RWPE2 (cell line): Measurements from ENCODE around the gene CYB561.

Experiments used
- ATAC-seq: fragments of 200-7000 bp; cut with Tn5 transposase; 3 replicates; pipeline ENCODE4 v1.9.1; 2021; ENCODE audit warnings: low read depth
- DNase-seq: peaks from one replicate; pipeline ENCODE4 v3.0.0-alpha.2; 2020; ENCODE audit warnings: low spot score
- H3K27ac ChIP-seq: fragments of 450-650 bp; 2 replicates; pipeline ENCODE4 v1.5.1; 2017; ENCODE audit warnings: mild to moderate bottlenecking; ENCODE audit not compliant: poor library complexity, severe bottlenecking
- H3K27me3 ChIP-seq: fragments of 250-450 bp; sonication (Bioruptor Pico); 2 replicates; pipeline ENCODE4 v1.5.1; 2021; ENCODE audit warnings: mild to moderate bottlenecking, moderate library complexity; ENCODE audit not compliant: insufficient read depth, poor library complexity, severe bottlenecking
- H3K36me3 ChIP-seq: fragments of 250-450 bp; sonication (Bioruptor Pico); 2 replicates; pipeline ENCODE4 v1.5.1; 2020; ENCODE audit warnings: low read depth, mild to moderate bottlenecking, moderate library complexity
- H3K4me1 ChIP-seq: fragments of 250-450 bp; sonication (Bioruptor Pico); 2 replicates; pipeline ENCODE4 v1.5.1; 2021; ENCODE audit warnings: mild to moderate bottlenecking, moderate library complexity; ENCODE audit not compliant: insufficient read depth, poor library complexity, severe bottlenecking
- H3K4me3 ChIP-seq: fragments of 250-450 bp; sonication (Bioruptor Pico); 2 replicates; pipeline ENCODE4 v1.5.1; 2021; ENCODE audit warnings: mild to moderate bottlenecking, moderate library complexity; ENCODE audit not compliant: severe bottlenecking
- H3K9me3 ChIP-seq: fragments of 250-450 bp; sonication (Bioruptor Pico); 2 replicates; pipeline ENCODE4 v1.5.1; 2021; ENCODE audit warnings: mild to moderate bottlenecking, moderate library complexity; ENCODE audit not compliant: severe bottlenecking
- CTCF ChIP-seq: fragments of 450-650 bp; IDR thresholded peaks from one replicate; pipeline ENCODE4 v1.5.1; 2017; ENCODE audit warnings: mild to moderate bottlenecking, moderate library complexity; ENCODE audit not compliant: poor library complexity, severe bottlenecking

Gene CYB561, protein sequence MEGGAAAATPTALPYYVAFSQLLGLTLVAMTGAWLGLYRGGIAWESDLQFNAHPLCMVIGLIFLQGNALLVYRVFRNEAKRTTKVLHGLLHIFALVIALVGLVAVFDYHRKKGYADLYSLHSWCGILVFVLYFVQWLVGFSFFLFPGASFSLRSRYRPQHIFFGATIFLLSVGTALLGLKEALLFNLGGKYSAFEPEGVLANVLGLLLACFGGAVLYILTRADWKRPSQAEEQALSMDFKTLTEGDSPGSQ

DNA sequence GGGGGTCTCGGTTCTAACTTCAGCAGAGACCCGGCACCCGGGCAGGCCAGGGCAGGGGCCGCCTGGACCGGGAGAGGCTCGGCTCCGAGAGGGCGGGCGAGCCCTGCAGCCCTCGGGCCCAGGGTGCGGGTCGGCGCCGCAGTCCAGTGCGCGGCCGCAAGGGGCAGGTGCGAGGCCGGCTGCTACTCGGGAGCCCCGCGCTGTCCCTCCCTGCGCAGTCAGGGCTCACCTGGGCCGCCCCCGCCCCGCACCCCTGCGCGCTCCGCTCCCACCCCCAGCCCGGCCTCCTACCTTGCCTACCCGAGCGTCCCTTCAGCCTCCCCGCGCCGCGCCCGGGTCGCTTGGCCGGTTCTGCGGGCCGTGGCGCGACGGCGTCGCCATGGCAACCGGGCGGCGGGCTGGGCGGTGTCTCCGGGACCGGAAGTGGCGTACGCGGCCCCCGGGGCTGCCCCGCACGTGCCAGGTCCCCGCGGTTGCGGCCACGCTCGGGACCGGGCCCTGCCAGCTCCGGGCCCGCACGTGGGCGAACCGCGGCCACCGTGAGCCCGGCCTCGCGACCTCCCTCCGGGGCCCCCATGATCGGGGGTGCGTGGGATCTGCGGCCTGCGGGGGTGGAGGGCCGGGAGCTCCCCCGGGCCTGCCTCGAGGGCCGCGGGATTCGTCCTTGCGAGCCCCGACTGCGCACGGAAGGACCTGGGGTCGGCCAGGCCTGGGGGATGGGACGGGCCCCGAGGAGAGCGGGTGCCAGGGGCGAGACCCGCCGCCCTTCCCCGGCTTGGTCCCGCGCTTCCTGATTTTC, at the start of gene CYB561:
Gene CYB561 (minus strand): TSS at position 353 of the 799 bp plus-strand sequence. CDS start 8,759 bp downstream, outside the sequence.
- DNase-seq (no peak), ATAC-seq (peak; percentile 86)
- H3K4me3 ChIP-seq, result peak within 1 kb of the TSS; percentile 46
- TF ChIP-seq CTCF, result peak; percentile 58
- H3K9me3 ChIP-seq, result no peaks in the 10 kb centered on the region
- no peaks in the 10 kb centered on the region for H3K36me3 ChIP-seq
- H3K27ac ChIP-seq, result peak within 1 kb of the TSS; percentile 61
- no peaks in the 10 kb centered on the region for H3K27me3 ChIP-seq
- peaks cover 12% of the 10 kb centered on the region for H3K4me1 ChIP-seq

- ATAC-seq, result no peak
- Histone ChIP-seq H3K4me3 (no peak overlapping the region), H3K27ac (no peak overlapping the region), H3K9me3 (no peaks in the 10 kb centered on the region), H3K4me1 (no peaks in the 10 kb centered on the region), H3K36me3 (no peaks in the 10 kb centered on the region), H3K27me3 (peaks cover 8% of the 10 kb centered on the region)
- no peak for DNase-seq
- no peak for TF ChIP-seq CTCF
These were observed 49.4 kb upstream of the CYB561 start for GRCh38 chr17:63495491-63495890.

DNA sequence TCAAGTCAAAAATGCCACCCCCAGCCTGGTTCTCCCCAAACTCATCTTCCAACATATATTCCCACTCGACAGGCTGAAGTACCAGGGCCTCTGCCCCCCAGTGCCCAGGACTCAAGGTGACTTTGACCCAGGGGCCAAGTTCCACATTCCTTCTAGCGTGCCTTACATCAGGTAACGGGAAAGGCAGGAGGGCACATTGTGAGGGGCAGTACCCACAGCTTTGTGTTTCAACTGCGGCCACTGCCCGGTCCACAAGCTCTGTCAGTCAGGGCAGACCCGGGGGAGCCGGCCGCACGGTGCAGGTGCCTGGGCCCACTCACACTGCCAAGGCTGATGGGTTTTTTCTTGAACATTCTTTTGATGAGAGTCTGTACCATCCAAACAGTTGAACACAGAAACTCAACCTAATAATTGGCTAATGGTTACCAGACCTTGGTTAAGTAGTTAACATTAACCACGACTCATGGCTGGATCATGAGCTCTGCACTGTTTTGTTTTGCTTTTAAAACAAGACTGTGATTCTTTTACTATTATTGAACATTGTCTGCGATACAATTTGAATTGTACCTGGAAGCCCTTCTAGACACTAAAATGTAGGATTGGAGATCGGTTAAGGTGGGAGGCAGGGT, 48.3 kb upstream of the CYB561 start:
- Histone ChIP-seq H3K4me3 (no peak overlapping the region), H3K9me3 (no peaks in the 10 kb centered on the region), H3K27me3 (peaks cover 8% of the 10 kb centered on the region), H3K4me1 (no peaks in the 10 kb centered on the region), H3K27ac (no peak overlapping the region), H3K36me3 (no peaks in the 10 kb centered on the region)
- ATAC-seq (no peak), DNase-seq (no peak)
- TF ChIP-seq CTCF, result no peak

DNA sequence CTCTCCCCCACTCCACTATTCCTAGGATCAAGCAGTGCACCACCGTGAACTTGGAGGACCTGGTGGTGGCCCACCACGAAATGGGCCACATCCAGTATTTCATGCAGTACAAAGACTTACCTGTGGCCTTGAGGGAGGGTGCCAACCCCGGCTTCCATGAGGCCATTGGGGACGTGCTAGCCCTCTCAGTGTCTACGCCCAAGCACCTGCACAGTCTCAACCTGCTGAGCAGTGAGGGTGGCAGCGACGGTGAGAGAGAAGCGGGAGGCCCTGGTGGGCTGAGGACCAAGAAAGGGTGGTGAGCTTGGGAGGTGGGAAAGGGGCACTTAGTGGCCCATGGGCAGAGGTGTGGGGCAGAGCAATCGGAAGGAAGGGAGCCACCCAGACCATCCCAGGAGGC, 47.3 kb upstream of the CYB561 start:
- DNase-seq (no peak), ATAC-seq (no peak)
- TF ChIP-seq CTCF, result no peak
- Histone ChIP-seq H3K36me3 (no peaks in the 10 kb centered on the region), H3K4me1 (no peaks in the 10 kb centered on the region), H3K27ac (no peak overlapping the region), H3K9me3 (no peaks in the 10 kb centered on the region), H3K27me3 (peaks cover 8% of the 10 kb centered on the region), H3K4me3 (no peak overlapping the region)
